GM21576 (cell line): Measurements from ENCODE around the gene PARS2.
A peak's percentile ranks its signal among the peaks of the same experiment; 100 is the strongest.
"Not testable (repeated sequence)": the region's sequence is repeated elsewhere in the genome, so short reads cannot be mapped to it uniquely, and the experiment has no call there.

Source experiments
- ATAC-seq: cut with Tn5 transposase; IDR thresholded peaks from one replicate; pipeline ENCODE4 v1.9.1; 2021; ENCODE audit warnings: mild to moderate bottlenecking, moderate library complexity; ENCODE audit not compliant: unreplicated experiment

The PARS2 gene

GRCh38 chr1:54775828-54776721 lies 11.8 kb upstream of the PARS2 start:
- not testable (repeated sequence) for ATAC-seq

GRCh38 chr1:54774820-54775498 lies 10.6 kb upstream of the PARS2 start:
- no peak for ATAC-seq

DNA sequence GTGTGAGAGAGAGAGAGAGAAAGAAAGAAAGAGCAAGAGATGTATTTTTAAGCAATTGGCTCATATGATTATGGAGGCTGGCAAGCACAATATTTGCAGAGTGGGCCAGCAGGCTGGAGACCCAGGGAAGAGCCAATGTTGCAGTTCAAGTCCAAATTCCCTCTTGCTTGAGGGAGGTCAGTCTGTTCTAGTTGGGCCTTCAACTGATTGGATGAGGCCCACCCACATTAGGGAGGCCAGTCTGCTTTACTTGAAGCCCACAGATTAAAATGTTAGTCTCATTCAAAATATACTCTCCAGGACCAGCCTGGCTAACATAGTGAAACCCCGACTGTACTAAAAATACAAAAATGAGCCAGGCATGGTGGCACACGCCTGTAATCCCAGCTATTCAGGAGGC lies 8.6 kb upstream of the PARS2 start:
- ATAC-seq: no peak

DNA sequence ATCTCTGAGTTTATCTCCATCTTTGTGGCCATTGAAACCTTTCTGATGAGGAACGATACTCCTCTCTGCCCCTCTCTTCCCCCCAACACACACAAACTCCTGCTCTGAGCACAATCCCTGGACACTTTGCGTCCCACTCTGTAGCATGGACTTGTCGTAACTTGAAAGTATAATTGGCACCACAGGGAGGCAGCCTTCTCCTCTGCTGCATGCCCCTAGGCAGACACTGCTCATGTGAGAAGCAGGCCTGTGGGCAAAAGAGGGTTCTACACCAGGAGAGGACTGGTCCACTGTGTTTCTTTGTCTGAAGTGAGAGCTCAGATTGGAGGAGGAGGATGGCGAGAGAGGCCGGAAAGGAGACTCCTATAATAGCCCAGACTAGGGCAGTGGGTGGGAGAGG lies 3.8 kb upstream of the PARS2 start:
- ATAC-seq: no peak

- ATAC-seq: no peak
Observed at GRCh38 chr1:54767526-54767925, 3.2 kb upstream of the PARS2 start.

DNA sequence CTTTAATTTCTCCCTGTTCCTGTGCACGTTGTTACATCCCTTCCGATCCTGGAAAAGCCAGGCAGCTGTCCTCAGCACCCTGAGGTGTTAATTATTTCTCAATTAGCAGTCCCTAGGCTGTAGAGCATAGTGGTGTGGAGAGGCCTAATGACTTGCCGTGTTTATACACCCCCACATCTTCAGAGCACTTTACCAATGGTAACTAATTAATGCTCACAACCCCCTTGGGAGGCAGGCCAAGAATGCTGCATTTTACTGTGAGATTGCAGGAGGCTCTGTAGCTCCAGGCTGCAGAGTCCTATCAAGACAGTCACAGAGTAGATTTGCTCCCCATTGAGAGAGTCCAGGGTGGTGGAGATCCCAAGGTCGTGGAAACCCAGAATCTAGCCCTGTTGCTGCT lies 2.4 kb upstream of the PARS2 start:
- ATAC-seq: no peak

- peak; percentile 11 for ATAC-seq
Observed at GRCh38 chr1:54764922-54765561, 719 bp upstream of the PARS2 start.

- ATAC-seq: no peak
Observed at GRCh38 chr1:54763816-54764132, 549 bp downstream of the PARS2 start.

GRCh38 chr1:54758678-54759348 lies 5.5 kb downstream of the PARS2 start:
- no peak for ATAC-seq

DNA sequence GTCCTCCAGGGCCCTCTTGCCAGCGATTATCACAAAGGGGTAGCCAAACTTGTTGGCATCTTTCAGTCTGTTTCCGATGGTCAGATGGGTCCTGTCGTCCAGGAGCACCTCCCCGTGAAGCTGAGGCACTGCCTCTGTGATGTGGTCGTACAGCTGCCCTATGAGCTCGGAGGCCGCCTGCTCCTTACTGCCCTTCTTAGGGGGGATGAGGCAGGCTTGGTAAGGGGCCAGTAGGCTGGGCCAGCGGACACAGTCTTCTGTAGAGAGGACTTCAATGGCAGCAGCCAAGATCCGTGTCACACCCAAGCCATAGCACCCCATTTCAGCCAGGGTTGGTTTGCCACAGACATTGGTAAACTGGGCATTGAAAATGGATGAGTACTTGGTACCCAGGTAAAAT lies 6.5 kb downstream of the PARS2 start:
- no peak for ATAC-seq

DNA sequence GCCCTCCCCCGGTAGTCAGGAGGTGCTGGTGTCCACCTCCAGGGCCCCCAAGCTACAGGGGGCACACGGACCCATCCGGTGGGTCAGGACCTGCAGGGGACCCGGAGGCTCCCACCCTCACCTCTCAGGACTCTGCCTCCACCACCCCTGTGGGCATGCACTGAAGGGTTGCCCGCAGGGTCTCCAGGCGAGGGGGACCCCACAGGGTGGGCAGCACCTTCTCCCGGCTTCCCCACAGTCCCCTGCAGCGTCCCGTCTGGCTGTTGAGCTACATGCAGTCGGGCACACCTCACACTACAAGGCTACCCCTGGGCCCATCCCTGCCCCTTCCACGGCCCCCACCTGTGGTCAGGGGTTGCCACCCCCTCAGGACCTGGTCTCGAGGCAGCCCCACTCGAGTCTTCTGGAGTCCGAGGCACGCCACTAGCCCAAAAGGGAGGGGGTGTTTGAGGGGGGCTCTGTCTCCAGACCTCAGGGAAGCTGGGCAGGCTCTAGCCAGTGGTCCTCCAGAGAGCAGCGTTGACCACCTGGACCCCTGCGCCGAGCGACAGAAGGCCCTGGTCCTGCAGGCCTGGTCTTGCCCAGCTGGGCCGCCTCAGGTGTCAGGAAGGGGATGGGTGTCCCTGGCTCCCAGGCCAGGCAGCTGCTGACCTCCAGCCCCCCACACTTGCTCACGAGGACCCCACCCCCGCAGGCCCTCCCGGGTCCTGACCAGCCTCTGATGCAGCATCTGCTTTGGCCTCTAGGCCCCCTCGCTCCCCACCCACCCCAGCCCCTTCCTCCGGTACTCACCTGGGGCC lies 9.6 kb downstream of the PARS2 start:
- no peak for ATAC-seq

DNA sequence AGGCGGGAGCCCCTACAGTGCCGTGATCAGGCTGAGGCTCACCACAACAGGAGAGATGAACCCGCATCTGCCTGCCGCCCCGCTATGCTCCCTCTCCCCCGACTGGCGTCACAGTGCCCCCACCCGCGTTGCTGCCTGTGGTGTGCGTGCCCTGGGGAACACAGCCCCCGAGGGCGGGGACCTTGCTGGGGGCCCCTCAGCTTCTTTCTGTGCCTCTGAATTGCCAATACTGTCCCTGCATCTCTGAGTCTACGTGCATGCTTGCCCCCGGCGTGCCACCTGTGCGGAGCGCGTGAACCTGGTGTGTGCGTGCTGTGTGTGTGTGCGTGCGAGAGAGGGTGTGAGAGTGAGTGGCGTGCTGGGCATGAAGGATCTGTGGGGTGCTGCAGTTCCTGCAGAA lies 10.3 kb downstream of the PARS2 start:
- no peak for ATAC-seq

- ATAC-seq: no peak
Observed at GRCh38 chr1:54751426-54751825, 12.9 kb downstream of the PARS2 start.

- ATAC-seq: no peak
Observed at GRCh38 chr1:54750596-54750995, 13.7 kb downstream of the PARS2 start.

GRCh38 chr1:54748094-54748835 lies 16.1 kb downstream of the PARS2 start:
- no peak for ATAC-seq

- ATAC-seq: no peak
Observed at GRCh38 chr1:54745864-54746263, 18.5 kb downstream of the PARS2 start.

- no peak for ATAC-seq
Observed at GRCh38 chr1:54745274-54745673, 19.0 kb downstream of the PARS2 start.

- ATAC-seq: no peak
Observed at GRCh38 chr1:54744696-54745095, 19.6 kb downstream of the PARS2 start.

- no peak for ATAC-seq
Observed at GRCh38 chr1:54743416-54744226, 20.7 kb downstream of the PARS2 start.
